SKM-1 (cell line): ENCODE results near the gene CLDN17.

Experiments used
- DNase-seq: peaks from one replicate; lab custom pipeline; 2025; ENCODE audit not compliant: unreplicated experiment; lab: John Stamatoyannopoulos, UW

The CLDN17 gene

GRCh38 chr21:30126576-30126975 is 40.0 kb downstream of the CLDN17 start:
- no peak for DNase-seq

GRCh38 chr21:30117631-30118030 is 49.0 kb downstream of the CLDN17 start:
- DNase-seq: no peak

- DNase-seq: no peak
These were observed 50.1 kb downstream of the CLDN17 start for GRCh38 chr21:30116479-30116878.
